Stomach (tissue), 9 donors: Measurements from ENCODE around the gene WAS. TPM values are rescaled to one million over a fixed set of nuclear protein-coding genes. Genes with fewer than 3 reads are reported as not detected.

Source experiments
- DNase-seq, 2 donors: peaks; one replicate each; pipeline versions ENCODE4 v3.0.0 to v3.0.0-alpha.2; 2013 to 2019
- H3K27ac ChIP-seq, 5 donors: fragments of 200-600 bp in 4 of 5; sonication (generic) in 4 of 5; one replicate each; pipeline ENCODE4 v1.5.1; 2013 to 2019; ENCODE audit warnings: mild to moderate bottlenecking in 1 of 5, moderate library complexity in 1 of 5
- H3K27me3 ChIP-seq, 3 donors: fragments of 200-600 bp; sonication (generic); one replicate each; pipeline ENCODE4 v1.5.1; 2017 to 2019; ENCODE audit warnings: mixed run types in 1 of 3
- H3K36me3 ChIP-seq, 4 donors: fragments of 200-600 bp; sonication (generic); 1 replicate in 3 of 4; 2 replicates in 1 of 4; pipeline ENCODE4 v1.5.1; 2016 to 2019
- H3K4me1 ChIP-seq, 4 donors: fragments of 200-600 bp; sonication (generic); one replicate each; pipeline ENCODE4 v1.5.1; 2016 to 2019
- H3K4me3 ChIP-seq, 4 donors: fragments of 200-600 bp; sonication (generic) in 3 of 4; one replicate each; pipeline ENCODE4 v1.5.1; 2016 to 2019; ENCODE audit warnings: mild to moderate bottlenecking in 1 of 4
- H3K9me3 ChIP-seq, 4 donors: fragments of 200-600 bp; sonication (generic); one replicate each; pipeline ENCODE4 v1.5.1; 2016 to 2019
- CTCF ChIP-seq, 7 experiments: fragments of 450-650 bp in 4 of 7; fragments of 200-600 bp in 3 of 7; sonication (generic) in 3 of 7; IDR thresholded peaks; one replicate each; pipeline ENCODE4 v1.5.1; 2016 to 2019; ENCODE audit warnings: antibody characterized with exemption in 7 of 7, control low read depth in 2 of 7, mild to moderate bottlenecking in 1 of 7
- EP300 ChIP-seq: sonication (generic); formaldehyde crosslinking; IDR thresholded peaks from one replicate; pipeline ENCODE4 v1.6.1; 2017; ENCODE audit warnings: antibody characterized with exemption
- POLR2A ChIP-seq, 4 donors: fragments of 450-650 bp; IDR thresholded peaks; one replicate each; pipeline ENCODE4 v1.6.1; 2016; ENCODE audit warnings: antibody characterized with exemption in 4 of 4, control low read depth in 2 of 4, mild to moderate bottlenecking in 1 of 4, moderate library complexity in 1 of 4
- POLR2AphosphoS5 ChIP-seq, 3 donors: sonication (generic); formaldehyde crosslinking; IDR thresholded peaks; one replicate each; pipeline ENCODE4 v1.6.1; 2016; ENCODE audit warnings: antibody characterized with exemption in 3 of 3
- WGBS, 5 donors: extraction: QIAGEN DNeasy Blood & Tissue Kit in 3 of 5; methylation state at CpG; one replicate each; pipeline versions ENCODE4 v1.1.5 to v1.1.7; 2013 to 2018; 5-methylcytosine and 5-hydroxymethylcytosine counted together
- intact Hi-C: fragments of 100-400 bp; cut with DNase I; formaldehyde crosslinking; loops from one replicate; pipeline ENCODE4 v1.15.1; 2023; ENCODE audit warnings: low total_unique reads
- polyA plus RNA-seq, 3 donors: library from polyadenylated mRNA; stranded (reverse); fragments of 200-250 nt; gene quantifications; one replicate each; pipeline ENCODE4 v1.2.3, GENCODE V29; 2013
- total RNA-seq, 5 donors: library from RNA; depleted of rRNA; stranded (reverse); fragments of >200 nt; gene quantifications; one replicate each; pipeline versions ENCODE4 v1.1.0 to v1.2.3, GENCODE V29; 2014 to 2016
- donor health status: healthy with polysubstance abuse.
- donor health status: Bipolar disorder and iron deficiency.
- donor health status: healthy.

The WAS gene
- total and polyA plus RNA-seq, 8 donors = 2.3 to 8.4 (median 4.5) TPM

- H3K4me1 ChIP-seq = no peaks in the 10 kb centered on the region
- no peak for DNase-seq
- no peak overlapping the region for H3K4me3 ChIP-seq
- H3K27me3 ChIP-seq = no peaks in the 10 kb centered on the region
- H3K27ac ChIP-seq = no peak overlapping the region
- H3K9me3 ChIP-seq = peaks cover 0 to 7% (median 0%) of the 10 kb centered on the region in 4 donors
- TF ChIP-seq POLR2A (IDR thresholded peaks at IDR 0.05) (no peak), CTCF (IDR thresholded peaks at IDR 0.05) (no peak), POLR2AphosphoS5 (IDR thresholded peaks at IDR 0.05) (no peak), EP300 (no peak)
- intact Hi-C loops = no loop called here
- 73 to 94% (median 89%) methylated on average over 2 of the region's 2 CpGs for WGBS, 5 donors
- H3K36me3 ChIP-seq = no peaks in the 10 kb centered on the region
Observed at GRCh38 chrX:48726596-48726995, 43.0 kb downstream of the WAS start.

GRCh38 chrX:48728653-48729052 lies 45.1 kb downstream of the WAS start:
- Histone ChIP-seq H3K36me3 (no peaks in the 10 kb centered on the region), H3K9me3 (peaks cover 0 to 5% (median 0%) of the 10 kb centered on the region in 4 donors), H3K4me3 (no peak overlapping the region), H3K27ac (no peak overlapping the region), H3K4me1 (no peaks in the 10 kb centered on the region), H3K27me3 (no peaks in the 10 kb centered on the region)
- TF ChIP-seq POLR2A (IDR thresholded peaks at IDR 0.05) = no peak
- no peak for TF ChIP-seq POLR2AphosphoS5 (IDR thresholded peaks at IDR 0.05)
- TF ChIP-seq CTCF (IDR thresholded peaks at IDR 0.05) = no peak
- no peak for TF ChIP-seq EP300
- no peak for DNase-seq
- intact Hi-C loops = no loop called here

DNA sequence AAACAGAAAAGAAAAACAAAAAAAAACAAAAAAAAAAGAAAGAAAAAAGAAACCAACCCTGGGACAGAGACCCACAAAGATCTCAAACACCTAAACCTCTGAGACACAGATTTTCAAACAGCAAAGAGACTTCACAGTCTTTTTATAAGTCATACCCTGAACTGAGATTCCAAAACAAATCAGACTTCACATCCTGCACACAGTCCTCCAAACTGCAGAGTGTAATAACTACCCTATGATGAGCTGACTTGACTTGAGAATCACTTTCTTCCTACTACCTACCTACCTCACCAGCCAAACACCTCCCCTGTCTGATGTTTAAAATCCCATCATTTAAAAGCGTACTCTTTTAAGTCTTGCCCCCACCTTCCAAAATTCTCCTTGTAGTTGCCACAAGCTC lies 52.7 kb downstream of the WAS start:
- TF ChIP-seq CTCF (IDR thresholded peaks at IDR 0.05) (no peak), POLR2A (IDR thresholded peaks at IDR 0.05) (no peak), POLR2AphosphoS5 (IDR thresholded peaks at IDR 0.05) (no peak), EP300 (no peak)
- DNase-seq = no peak
- Histone ChIP-seq H3K27ac (no peak overlapping the region), H3K4me1 (peaks cover 0 to 8% (median 2%) of the 10 kb centered on the region in 4 donors), H3K27me3 (no peaks in the 10 kb centered on the region), H3K36me3 (no peaks in the 10 kb centered on the region), H3K4me3 (peak overlapping the region in 1 of 4 donors; percentile 44), H3K9me3 (no peaks in the 10 kb centered on the region)
- intact Hi-C loops = no loop called here
- 60 to 100% (median 94%) methylated on average over 1 of the region's 1 CpG for WGBS, 5 donors

DNA sequence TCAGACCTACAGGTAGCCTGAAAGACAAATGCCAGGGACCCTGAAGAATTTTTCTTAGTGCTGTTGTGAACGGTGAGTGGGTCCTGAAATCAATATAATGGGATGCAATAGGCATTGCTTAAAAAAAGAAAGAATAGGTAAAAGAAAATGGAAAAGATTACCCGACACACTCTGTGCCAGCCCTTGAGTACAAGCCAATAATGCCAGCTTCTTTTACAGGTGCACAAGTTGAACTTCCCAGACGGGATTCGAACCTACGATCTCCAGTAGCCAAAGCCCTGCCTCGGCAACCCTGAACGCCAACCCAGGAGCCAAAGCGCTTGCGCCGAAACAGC lies 53.2 kb downstream of the WAS start:
- Histone ChIP-seq H3K36me3 (no peaks in the 10 kb centered on the region), H3K27me3 (no peaks in the 10 kb centered on the region), H3K9me3 (no peaks in the 10 kb centered on the region), H3K4me3 (peak overlapping the region; percentile 14 to 60 (median 48)), H3K27ac (peak overlapping the region in 4 of 5 donors; percentile 20 to 92 (median 66)), H3K4me1 (peaks cover 0 to 8% (median 2%) of the 10 kb centered on the region in 4 donors)
- TF ChIP-seq CTCF (IDR thresholded peaks at IDR 0.05) (no peak), POLR2AphosphoS5 (IDR thresholded peaks at IDR 0.05) (no peak), POLR2A (IDR thresholded peaks at IDR 0.05) (no peak), EP300 (no peak)
- DNase-seq = no peak
- intact Hi-C loops = no loop called here
- WGBS, 5 donors = 5 to 44% (median 8%) methylated on average over 7 to 10 of the region's 10 CpGs
